ENCODE data around the gene RAMP1.

DNA sequence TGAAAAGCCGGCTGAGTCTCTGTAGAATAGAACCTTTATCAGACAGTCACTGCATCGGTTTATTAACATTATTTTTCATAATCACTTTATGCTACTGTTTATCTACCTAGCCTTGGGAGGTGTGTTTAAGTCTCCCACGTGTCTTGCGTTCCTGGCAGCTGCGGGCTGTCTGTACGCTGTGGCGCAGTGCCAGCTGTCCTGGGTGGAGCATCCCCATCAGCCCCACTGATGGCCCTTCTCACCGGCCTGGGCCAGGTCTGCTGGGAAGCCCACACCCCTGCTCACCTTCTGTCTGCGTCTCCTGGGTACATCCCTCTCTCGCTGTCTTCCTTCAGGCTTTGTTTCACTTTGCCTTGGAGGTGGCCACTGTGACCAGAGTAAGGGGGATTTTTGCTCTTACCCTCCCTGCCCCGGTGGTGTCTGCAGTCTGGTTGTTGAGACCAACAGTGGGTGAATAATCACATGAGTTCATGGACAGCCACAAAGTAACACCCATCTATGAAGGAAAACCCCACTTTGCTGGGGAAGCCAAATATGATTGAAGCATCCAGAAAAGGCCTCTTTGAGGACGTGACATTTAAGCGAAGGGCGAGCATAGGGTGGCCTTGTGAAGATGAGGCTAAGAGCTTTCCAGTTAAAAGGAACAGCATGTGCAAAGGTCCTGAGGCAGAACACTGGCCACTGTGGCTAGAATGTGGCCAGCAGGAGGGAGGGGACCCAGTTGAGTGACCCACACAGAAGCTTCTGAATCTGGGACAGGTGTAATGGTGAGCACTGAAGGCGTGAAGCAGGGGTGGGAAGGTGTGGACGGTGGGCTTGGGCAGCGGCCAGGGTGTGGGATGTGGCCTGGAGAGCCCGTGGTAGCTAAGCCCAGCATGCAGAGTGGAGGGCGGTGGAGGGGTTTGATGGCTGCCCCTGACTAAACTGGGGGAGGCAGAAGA lies 41.7 kb downstream of the RAMP1 start:
- TF ChIP-seq, protein P1, sequence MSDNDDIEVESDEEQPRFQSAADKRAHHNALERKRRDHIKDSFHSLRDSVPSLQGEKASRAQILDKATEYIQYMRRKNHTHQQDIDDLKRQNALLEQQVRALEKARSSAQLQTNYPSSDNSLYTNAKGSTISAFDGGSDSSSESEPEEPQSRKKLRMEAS (IDR thresholded peaks at IDR 0.05): no peak
- TF ChIP-seq RAD21 (IDR thresholded peaks at IDR 0.05): no peak
- TF ChIP-seq, protein P2, sequence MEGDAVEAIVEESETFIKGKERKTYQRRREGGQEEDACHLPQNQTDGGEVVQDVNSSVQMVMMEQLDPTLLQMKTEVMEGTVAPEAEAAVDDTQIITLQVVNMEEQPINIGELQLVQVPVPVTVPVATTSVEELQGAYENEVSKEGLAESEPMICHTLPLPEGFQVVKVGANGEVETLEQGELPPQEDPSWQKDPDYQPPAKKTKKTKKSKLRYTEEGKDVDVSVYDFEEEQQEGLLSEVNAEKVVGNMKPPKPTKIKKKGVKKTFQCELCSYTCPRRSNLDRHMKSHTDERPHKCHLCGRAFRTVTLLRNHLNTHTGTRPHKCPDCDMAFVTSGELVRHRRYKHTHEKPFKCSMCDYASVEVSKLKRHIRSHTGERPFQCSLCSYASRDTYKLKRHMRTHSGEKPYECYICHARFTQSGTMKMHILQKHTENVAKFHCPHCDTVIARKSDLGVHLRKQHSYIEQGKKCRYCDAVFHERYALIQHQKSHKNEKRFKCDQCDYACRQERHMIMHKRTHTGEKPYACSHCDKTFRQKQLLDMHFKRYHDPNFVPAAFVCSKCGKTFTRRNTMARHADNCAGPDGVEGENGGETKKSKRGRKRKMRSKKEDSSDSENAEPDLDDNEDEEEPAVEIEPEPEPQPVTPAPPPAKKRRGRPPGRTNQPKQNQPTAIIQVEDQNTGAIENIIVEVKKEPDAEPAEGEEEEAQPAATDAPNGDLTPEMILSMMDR (IDR thresholded peaks at IDR 0.05; ENCODE audit: low read depth, low read length, missing input control): no peak
- TF ChIP-seq JUND (IDR thresholded peaks at IDR 0.05): no peak
- no peak for TF ChIP-seq TAF1 (conservative IDR thresholded peaks at IDR 0.05)
- TF ChIP-seq, protein P3, sequence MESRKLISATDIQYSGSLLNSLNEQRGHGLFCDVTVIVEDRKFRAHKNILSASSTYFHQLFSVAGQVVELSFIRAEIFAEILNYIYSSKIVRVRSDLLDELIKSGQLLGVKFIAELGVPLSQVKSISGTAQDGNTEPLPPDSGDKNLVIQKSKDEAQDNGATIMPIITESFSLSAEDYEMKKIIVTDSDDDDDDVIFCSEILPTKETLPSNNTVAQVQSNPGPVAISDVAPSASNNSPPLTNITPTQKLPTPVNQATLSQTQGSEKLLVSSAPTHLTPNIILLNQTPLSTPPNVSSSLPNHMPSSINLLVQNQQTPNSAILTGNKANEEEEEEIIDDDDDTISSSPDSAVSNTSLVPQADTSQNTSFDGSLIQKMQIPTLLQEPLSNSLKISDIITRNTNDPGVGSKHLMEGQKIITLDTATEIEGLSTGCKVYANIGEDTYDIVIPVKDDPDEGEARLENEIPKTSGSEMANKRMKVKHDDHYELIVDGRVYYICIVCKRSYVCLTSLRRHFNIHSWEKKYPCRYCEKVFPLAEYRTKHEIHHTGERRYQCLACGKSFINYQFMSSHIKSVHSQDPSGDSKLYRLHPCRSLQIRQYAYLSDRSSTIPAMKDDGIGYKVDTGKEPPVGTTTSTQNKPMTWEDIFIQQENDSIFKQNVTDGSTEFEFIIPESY (IDR thresholded peaks at IDR 0.05): no peak
- TF ChIP-seq, protein P4, sequence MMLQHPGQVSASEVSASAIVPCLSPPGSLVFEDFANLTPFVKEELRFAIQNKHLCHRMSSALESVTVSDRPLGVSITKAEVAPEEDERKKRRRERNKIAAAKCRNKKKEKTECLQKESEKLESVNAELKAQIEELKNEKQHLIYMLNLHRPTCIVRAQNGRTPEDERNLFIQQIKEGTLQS (IDR thresholded peaks at IDR 0.05): no peak
- TF ChIP-seq, protein P5, sequence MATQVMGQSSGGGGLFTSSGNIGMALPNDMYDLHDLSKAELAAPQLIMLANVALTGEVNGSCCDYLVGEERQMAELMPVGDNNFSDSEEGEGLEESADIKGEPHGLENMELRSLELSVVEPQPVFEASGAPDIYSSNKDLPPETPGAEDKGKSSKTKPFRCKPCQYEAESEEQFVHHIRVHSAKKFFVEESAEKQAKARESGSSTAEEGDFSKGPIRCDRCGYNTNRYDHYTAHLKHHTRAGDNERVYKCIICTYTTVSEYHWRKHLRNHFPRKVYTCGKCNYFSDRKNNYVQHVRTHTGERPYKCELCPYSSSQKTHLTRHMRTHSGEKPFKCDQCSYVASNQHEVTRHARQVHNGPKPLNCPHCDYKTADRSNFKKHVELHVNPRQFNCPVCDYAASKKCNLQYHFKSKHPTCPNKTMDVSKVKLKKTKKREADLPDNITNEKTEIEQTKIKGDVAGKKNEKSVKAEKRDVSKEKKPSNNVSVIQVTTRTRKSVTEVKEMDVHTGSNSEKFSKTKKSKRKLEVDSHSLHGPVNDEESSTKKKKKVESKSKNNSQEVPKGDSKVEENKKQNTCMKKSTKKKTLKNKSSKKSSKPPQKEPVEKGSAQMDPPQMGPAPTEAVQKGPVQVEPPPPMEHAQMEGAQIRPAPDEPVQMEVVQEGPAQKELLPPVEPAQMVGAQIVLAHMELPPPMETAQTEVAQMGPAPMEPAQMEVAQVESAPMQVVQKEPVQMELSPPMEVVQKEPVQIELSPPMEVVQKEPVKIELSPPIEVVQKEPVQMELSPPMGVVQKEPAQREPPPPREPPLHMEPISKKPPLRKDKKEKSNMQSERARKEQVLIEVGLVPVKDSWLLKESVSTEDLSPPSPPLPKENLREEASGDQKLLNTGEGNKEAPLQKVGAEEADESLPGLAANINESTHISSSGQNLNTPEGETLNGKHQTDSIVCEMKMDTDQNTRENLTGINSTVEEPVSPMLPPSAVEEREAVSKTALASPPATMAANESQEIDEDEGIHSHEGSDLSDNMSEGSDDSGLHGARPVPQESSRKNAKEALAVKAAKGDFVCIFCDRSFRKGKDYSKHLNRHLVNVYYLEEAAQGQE (IDR thresholded peaks at IDR 0.05): no peak
- TF ChIP-seq GABPA (IDR thresholded peaks at IDR 0.05 in 1 of 2, conservative IDR thresholded peaks at IDR 0.05 in 1 of 2): no peak
- no peak for TF ChIP-seq FOXA1 (IDR thresholded peaks at IDR 0.05)
- no peak for TF ChIP-seq EGR1 (IDR thresholded peaks at IDR 0.05; ENCODE audit: low read depth in 2 of 2)
- TF ChIP-seq RXRA (IDR thresholded peaks at IDR 0.05): no peak
- no peak for TF ChIP-seq HNF4A (conservative IDR thresholded peaks at IDR 0.05)
- TF ChIP-seq YY1 (IDR thresholded peaks at IDR 0.05): no peak

Measured in liver (tissue), 3 donors.